HepG2 (cell line): ENCODE measurements around the gene PIK3CB. TPM values are rescaled to one million over a fixed set of nuclear protein-coding genes. Genes with fewer than 3 reads are reported as not detected.

Experiments
- AGO2 ChIP-seq: fragments of 200-400 bp; formaldehyde crosslinking; optimal IDR thresholded peaks from 2 replicates; pipeline ENCODE3; 2017; ENCODE audit warnings: mild to moderate bottlenecking, low read depth, low read length, moderate library complexity
- AKNA ChIP-seq: sonication (generic); formaldehyde crosslinking; IDR thresholded peaks from 2 replicates; pipeline ENCODE4 v1.4.0; 2020; ENCODE audit warnings: missing genetic modification reagents, borderline replicate concordance
- CBFB ChIP-seq: sonication (generic); formaldehyde crosslinking; IDR thresholded peaks from 2 replicates; pipeline ENCODE4 v1.4.0; 2020; ENCODE audit warnings: missing genetic modification reagents
- GPN1 ChIP-seq: sonication (generic); formaldehyde crosslinking; IDR thresholded peaks from 2 replicates; pipeline ENCODE4 v1.5.1; 2020; ENCODE audit warnings: missing genetic modification reagents, borderline replicate concordance
- NCOR1 ChIP-seq: fragments of 200-600 bp; sonication (generic); IDR thresholded peaks from 2 replicates; pipeline ENCODE4 v1.7.0; 2017; ENCODE audit warnings: antibody characterized with exemption, low read length, borderline replicate concordance
- NFATC3 ChIP-seq: sonication (generic); formaldehyde crosslinking; IDR thresholded peaks from 2 replicates; pipeline ENCODE4 v1.5.1; 2020; ENCODE audit warnings: mild to moderate bottlenecking, missing genetic modification reagents
- PATZ1 ChIP-seq: sonication (generic); formaldehyde crosslinking; IDR thresholded peaks from 2 replicates; pipeline ENCODE4 v1.4.0; 2020; ENCODE audit warnings: missing genetic modification reagents
- POLR2A ChIP-seq, 2 experiments: IDR thresholded peaks; 2 replicates each; pipeline ENCODE4 v1.6.1; 2011; ENCODE audit warnings: low read depth in 2 of 2, low read length in 2 of 2, mild to moderate bottlenecking in 1 of 2, moderate library complexity in 1 of 2; ENCODE audit not compliant: insufficient read depth in 1 of 2
- RCOR2 ChIP-seq: IDR thresholded peaks from 2 replicates; pipeline ENCODE4 v1.6.1; 2016; ENCODE audit warnings: missing biosample characterization, missing genetic modification reagents
- RNF2 ChIP-seq: fragments of 450-650 bp; conservative IDR thresholded peaks from 2 replicates; pipeline ENCODE4 v1.6.1; 2016; ENCODE audit warnings: low read depth
- SALL1 ChIP-seq: sonication (generic); formaldehyde crosslinking; IDR thresholded peaks from 2 replicates; pipeline ENCODE4 v1.8.0; 2022; ENCODE audit warnings: mild to moderate bottlenecking, missing genetic modification reagents
- THAP11 ChIP-seq: IDR thresholded peaks from 2 replicates; pipeline ENCODE4 v1.6.1; 2016; ENCODE audit warnings: missing biosample characterization, missing genetic modification reagents
- TRIM24 ChIP-seq: sonication (generic); formaldehyde crosslinking; IDR thresholded peaks from 2 replicates; pipeline ENCODE4 v1.8.0; 2022; ENCODE audit warnings: mild to moderate bottlenecking, missing genetic modification reagents
- ZFP37 ChIP-seq: sonication (generic); formaldehyde crosslinking; IDR thresholded peaks from 2 replicates; pipeline ENCODE4 v1.4.0; 2020; ENCODE audit warnings: missing genetic modification reagents, borderline replicate concordance
- ZMYM3 ChIP-seq: sonication (generic); formaldehyde crosslinking; IDR thresholded peaks from 2 replicates; pipeline ENCODE4 v1.5.1; 2020; ENCODE audit warnings: mild to moderate bottlenecking, missing genetic modification reagents
- ZNF282 ChIP-seq: fragments of 450-650 bp; IDR thresholded peaks from 2 replicates; pipeline ENCODE4 v1.6.1; 2018; ENCODE audit not compliant: partially characterized antibody
- ZNF616 ChIP-seq: sonication (generic); formaldehyde crosslinking; IDR thresholded peaks from 2 replicates; pipeline ENCODE4 v1.5.0; 2020; ENCODE audit warnings: low read depth, mild to moderate bottlenecking, missing genetic modification reagents
- ZNF746 ChIP-seq: sonication (generic); formaldehyde crosslinking; IDR thresholded peaks from 2 replicates; pipeline ENCODE4 v1.8.0; 2022; ENCODE audit warnings: mild to moderate bottlenecking, missing genetic modification reagents
- polyA plus RNA-seq, 8 experiments: library from polyadenylated mRNA; depleted of rRNA in 3 of 8; stranded (reverse) in 7 of 8; unstranded in 1 of 8; fragments of >200 nt; fragmentation: Illumina TruSeq in 4 of 8; extraction: Trizol in 4 of 8; gene quantifications; 2 replicates each; pipeline versions ENCODE4 v1.2.1 to v1.2.3, GENCODE V29; 2011 to 2016; ENCODE audit warnings: low read depth in 4 of 8, missing spikeins in 1 of 8, mixed read lengths in 1 of 8; ENCODE audit not compliant: insufficient read depth in 1 of 8
- total RNA-seq, 5 experiments: library from RNA; depleted of rRNA; stranded (reverse); fragments of >200 nt; fragmentation: Illumina TruSeq; extraction: Trizol; gene quantifications; 2 replicates each; pipeline ENCODE4 v1.2.3, GENCODE V29; 2016; ENCODE audit warnings: low read depth in 1 of 5
- TF ChIP-seq, protein P1 (sequence below): sonication (generic); formaldehyde crosslinking; IDR thresholded peaks from 2 replicates; pipeline ENCODE4 v1.4.0; 2020; ENCODE audit warnings: mild to moderate bottlenecking, missing genetic modification reagents
- TF ChIP-seq, protein P2 (sequence below): fragments of 450-650 bp; IDR thresholded peaks from 2 replicates; pipeline ENCODE4 v1.6.1; 2016

Gene PIK3CB
- total and polyA plus RNA-seq, 2 of the 13 experiments (the other 11 are each of a cell fraction or from before 2014, with no cell fraction given) = 6.6 to 18.7 TPM

- TF ChIP-seq PATZ1 (CRISPR knock-in tag) (no peak), TRIM24 (CRISPR knock-in tag) (no peak), GPN1 (no peak), NCOR1 (no peak; the same call in 1 of the 2 replicates), ZNF616 (no peak), ZFP37 (CRISPR knock-in tag) (no peak), RCOR2 (peak; percentile 40; the same call in 1 of the 2 replicates), NFATC3 (CRISPR knock-in tag) (no peak), AKNA (CRISPR knock-in tag) (no peak), ZNF746 (CRISPR knock-in tag) (no peak), CBFB (no peak), SALL1 (CRISPR knock-in tag) (0 out of 2 replicates have a peak, but pooled peaks have one; percentile 26), ZNF282 (no peak), AGO2 (no peak), POLR2A (IDR thresholded peaks at IDR 0.05; ENCODE audit: insufficient read depth in 1 of 2, low read depth in 2 of 2, low read length in 2 of 2) (no peak), ZMYM3 (peak; percentile 73; the same call in 1 of the 2 replicates), THAP11 (no peak), RNF2 (no peak)
- TF ChIP-seq, protein P1, sequence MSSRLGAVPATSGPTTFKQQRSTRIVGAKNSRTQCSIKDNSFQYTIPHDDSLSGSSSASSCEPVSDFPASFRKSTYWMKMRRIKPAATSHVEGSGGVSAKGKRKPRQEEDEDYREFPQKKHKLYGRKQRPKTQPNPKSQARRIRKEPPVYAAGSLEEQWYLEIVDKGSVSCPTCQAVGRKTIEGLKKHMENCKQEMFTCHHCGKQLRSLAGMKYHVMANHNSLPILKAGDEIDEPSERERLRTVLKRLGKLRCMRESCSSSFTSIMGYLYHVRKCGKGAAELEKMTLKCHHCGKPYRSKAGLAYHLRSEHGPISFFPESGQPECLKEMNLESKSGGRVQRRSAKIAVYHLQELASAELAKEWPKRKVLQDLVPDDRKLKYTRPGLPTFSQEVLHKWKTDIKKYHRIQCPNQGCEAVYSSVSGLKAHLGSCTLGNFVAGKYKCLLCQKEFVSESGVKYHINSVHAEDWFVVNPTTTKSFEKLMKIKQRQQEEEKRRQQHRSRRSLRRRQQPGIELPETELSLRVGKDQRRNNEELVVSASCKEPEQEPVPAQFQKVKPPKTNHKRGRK (CRISPR knock-in tag) = no peak
- TF ChIP-seq, protein P2, sequence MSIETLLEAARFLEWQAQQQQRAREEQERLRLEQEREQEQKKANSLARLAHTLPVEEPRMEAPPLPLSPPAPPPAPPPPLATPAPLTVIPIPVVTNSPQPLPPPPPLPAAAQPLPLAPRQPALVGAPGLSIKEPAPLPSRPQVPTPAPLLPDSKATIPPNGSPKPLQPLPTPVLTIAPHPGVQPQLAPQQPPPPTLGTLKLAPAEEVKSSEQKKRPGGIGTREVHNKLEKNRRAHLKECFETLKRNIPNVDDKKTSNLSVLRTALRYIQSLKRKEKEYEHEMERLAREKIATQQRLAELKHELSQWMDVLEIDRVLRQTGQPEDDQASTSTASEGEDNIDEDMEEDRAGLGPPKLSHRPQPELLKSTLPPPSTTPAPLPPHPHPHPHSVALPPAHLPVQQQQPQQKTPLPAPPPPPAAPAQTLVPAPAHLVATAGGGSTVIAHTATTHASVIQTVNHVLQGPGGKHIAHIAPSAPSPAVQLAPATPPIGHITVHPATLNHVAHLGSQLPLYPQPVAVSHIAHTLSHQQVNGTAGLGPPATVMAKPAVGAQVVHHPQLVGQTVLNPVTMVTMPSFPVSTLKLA = no peak
These were observed 14.7 kb upstream of the PIK3CB start (continued) for GRCh38 chr3:138849222-138849940.
